Panc1 (cell line): ENCODE data around the gene GDF10. TPM values are rescaled to one million over a fixed set of nuclear protein-coding genes. Genes with fewer than 3 reads are reported as not detected.

Source experiments
- ATAC-seq: fragments of 200-7000 bp; cut with Tn5 transposase; 2 replicates; pipeline ENCODE4 v1.9.1; 2020; ENCODE audit warnings: mild to moderate bottlenecking, moderate library complexity
- BruUV-seq: library from RNA; stranded (reverse); fragments of 400-500 nt; replicated peaks from 2 replicates; lab custom pipeline; 2021; lab: Mats Ljungman, UMichigan
- CTCF ChIA-PET: fragments of 300-600 bp; sonication (Branson Sonifier 250); formaldehyde crosslinking; loops from one replicate; lab custom pipeline; 2022; ENCODE audit warnings: antibody characterized with exemption; lab: Charles Lee
- POLR2A ChIA-PET: fragments of 300-600 bp; sonication (Branson Sonifier 250); formaldehyde crosslinking; loops from one replicate; lab custom pipeline; 2022; ENCODE audit warnings: antibody characterized with exemption; lab: Charles Lee
- DNase-seq: peaks from one replicate; pipeline ENCODE4 v3.0.0-alpha.2; 2010; ENCODE audit warnings: low read depth, low spot score
- H3K27ac ChIP-seq: 2 replicates; pipeline ENCODE4 v1.5.1; 2011; ENCODE audit warnings: mild to moderate bottlenecking, low read length, inconsistent platforms
- H3K27me3 ChIP-seq: fragments of 200-500 bp; sonication (Bioruptor generic); 2 replicates; pipeline ENCODE4 v1.6.0; 2014; ENCODE audit warnings: low read length, inconsistent platforms; ENCODE audit not compliant: control insufficient read depth, insufficient read depth
- H3K36me3 ChIP-seq: fragments of 200-500 bp; sonication (Bioruptor generic); 2 replicates; pipeline ENCODE4 v1.5.1; 2014; ENCODE audit warnings: inconsistent platforms, mild to moderate bottlenecking, low read length, moderate library complexity; ENCODE audit not compliant: control insufficient read depth, insufficient read depth
- H3K4me1 ChIP-seq: 2 replicates; pipeline ENCODE4 v1.5.1; 2011; ENCODE audit warnings: inconsistent platforms, mild to moderate bottlenecking, low read length, moderate library complexity; ENCODE audit not compliant: control insufficient read depth, insufficient read depth
- H3K4me3 ChIP-seq, 2 experiments: 2 replicates each; pipeline ENCODE4 v1.5.1; 2011 to 2012; ENCODE audit warnings: low read depth in 2 of 2, low read length in 2 of 2, mild to moderate bottlenecking in 2 of 2, inconsistent platforms in 1 of 2, moderate library complexity in 1 of 2
- H3K9me3 ChIP-seq: fragments of 200-500 bp; sonication (Bioruptor generic); 2 replicates; pipeline ENCODE4 v1.5.1; 2014; ENCODE audit warnings: low read depth, mild to moderate bottlenecking, inconsistent platforms, low read length, moderate library complexity; ENCODE audit not compliant: control insufficient read depth, insufficient read depth
- POLR2AphosphoS5 ChIP-seq: IDR thresholded peaks from 2 replicates; pipeline ENCODE4 v1.6.1; 2012; ENCODE audit warnings: mild to moderate bottlenecking, low read depth, low read length, moderate library complexity
- SIN3A ChIP-seq: IDR thresholded peaks from 2 replicates; pipeline ENCODE4 v1.6.1; 2012; ENCODE audit warnings: low read depth, mild to moderate bottlenecking, low read length, moderate library complexity, borderline replicate concordance; ENCODE audit not compliant: insufficient read depth
- TCF7L2 ChIP-seq: IDR thresholded peaks from 2 replicates; pipeline ENCODE4 v1.6.1; 2011; ENCODE audit warnings: mild to moderate bottlenecking, low read depth, low read length, inconsistent platforms
- in situ Hi-C: cut with HindIII; loops from 2 replicates; pipeline ENCODE4 v1.10.0; 2016; ENCODE audit warnings: low sequenced_read_pairs, low pct_unique_long_range_greater_than_20kb
- intact Hi-C: fragments of 100-400 bp; cut with micrococcal nuclease; formaldehyde crosslinking; loops from one replicate; pipeline ENCODE4 v1.10.0; 2022; ENCODE audit not compliant: unreplicated experiment
- total RNA-seq: library from RNA; stranded (reverse); gene quantifications from one replicate; pipeline ENCODE4 v1.2.1, GENCODE V29; 2021; ENCODE audit not compliant: unreplicated experiment
- TF ChIP-seq, protein P1 (sequence below): fragments of 450-650 bp; IDR thresholded peaks from 2 replicates; pipeline ENCODE4 v1.5.1; 2017; ENCODE audit warnings: mild to moderate bottlenecking
- TF ChIP-seq, protein P2 (sequence below), 2 experiments: IDR thresholded peaks; 2 replicates each; pipeline ENCODE4 v1.6.1; 2011 to 2012; ENCODE audit warnings: low read depth in 2 of 2, control low read depth in 1 of 2, low read length in 1 of 2, mild to moderate bottlenecking in 1 of 2, moderate library complexity in 1 of 2; ENCODE audit not compliant: insufficient read depth in 1 of 2

The GDF10 gene
- total RNA-seq, 1 experiment from 2014 or later = 1.2 TPM

DNA sequence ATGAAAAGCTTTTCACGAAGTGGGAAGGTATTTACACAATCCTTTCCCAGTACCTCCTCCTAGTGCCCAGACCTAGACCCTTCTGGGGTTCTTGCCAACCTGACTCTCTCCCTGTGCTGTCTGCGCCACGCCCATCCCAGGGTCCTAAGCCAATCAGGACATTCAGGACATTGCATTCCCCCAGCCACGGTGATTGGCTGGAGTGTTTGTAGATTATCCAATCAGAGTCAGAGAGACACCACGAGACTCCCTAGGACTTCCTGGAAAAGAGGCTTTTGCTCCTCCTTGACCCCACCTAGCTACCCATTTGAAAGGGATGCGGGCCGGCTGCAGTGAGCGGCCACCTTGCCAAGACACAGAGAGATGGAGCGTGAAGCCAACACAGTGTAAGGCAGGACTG lies 18.7 kb downstream of the GDF10 start:
- BruUV-seq = no TSS peak
- Histone ChIP-seq H3K9me3 (no peaks in the 10 kb centered on the region), H3K27me3 (no peaks in the 10 kb centered on the region; the same call in 1 of the 2 replicates), H3K27ac (no peak overlapping the region), H3K4me3 (no peak overlapping the region), H3K4me1 (no peaks in the 10 kb centered on the region), H3K36me3 (no peaks in the 10 kb centered on the region)
- DNase-seq = no peak
- ChIA-PET CTCF (no interaction called here), POLR2A (no interaction called here)
- no peak for TF ChIP-seq POLR2AphosphoS5
- TF ChIP-seq, protein P1, sequence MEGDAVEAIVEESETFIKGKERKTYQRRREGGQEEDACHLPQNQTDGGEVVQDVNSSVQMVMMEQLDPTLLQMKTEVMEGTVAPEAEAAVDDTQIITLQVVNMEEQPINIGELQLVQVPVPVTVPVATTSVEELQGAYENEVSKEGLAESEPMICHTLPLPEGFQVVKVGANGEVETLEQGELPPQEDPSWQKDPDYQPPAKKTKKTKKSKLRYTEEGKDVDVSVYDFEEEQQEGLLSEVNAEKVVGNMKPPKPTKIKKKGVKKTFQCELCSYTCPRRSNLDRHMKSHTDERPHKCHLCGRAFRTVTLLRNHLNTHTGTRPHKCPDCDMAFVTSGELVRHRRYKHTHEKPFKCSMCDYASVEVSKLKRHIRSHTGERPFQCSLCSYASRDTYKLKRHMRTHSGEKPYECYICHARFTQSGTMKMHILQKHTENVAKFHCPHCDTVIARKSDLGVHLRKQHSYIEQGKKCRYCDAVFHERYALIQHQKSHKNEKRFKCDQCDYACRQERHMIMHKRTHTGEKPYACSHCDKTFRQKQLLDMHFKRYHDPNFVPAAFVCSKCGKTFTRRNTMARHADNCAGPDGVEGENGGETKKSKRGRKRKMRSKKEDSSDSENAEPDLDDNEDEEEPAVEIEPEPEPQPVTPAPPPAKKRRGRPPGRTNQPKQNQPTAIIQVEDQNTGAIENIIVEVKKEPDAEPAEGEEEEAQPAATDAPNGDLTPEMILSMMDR = no peak
- TF ChIP-seq TCF7L2 = no peak
- TF ChIP-seq SIN3A = no peak
- TF ChIP-seq, protein P2, sequence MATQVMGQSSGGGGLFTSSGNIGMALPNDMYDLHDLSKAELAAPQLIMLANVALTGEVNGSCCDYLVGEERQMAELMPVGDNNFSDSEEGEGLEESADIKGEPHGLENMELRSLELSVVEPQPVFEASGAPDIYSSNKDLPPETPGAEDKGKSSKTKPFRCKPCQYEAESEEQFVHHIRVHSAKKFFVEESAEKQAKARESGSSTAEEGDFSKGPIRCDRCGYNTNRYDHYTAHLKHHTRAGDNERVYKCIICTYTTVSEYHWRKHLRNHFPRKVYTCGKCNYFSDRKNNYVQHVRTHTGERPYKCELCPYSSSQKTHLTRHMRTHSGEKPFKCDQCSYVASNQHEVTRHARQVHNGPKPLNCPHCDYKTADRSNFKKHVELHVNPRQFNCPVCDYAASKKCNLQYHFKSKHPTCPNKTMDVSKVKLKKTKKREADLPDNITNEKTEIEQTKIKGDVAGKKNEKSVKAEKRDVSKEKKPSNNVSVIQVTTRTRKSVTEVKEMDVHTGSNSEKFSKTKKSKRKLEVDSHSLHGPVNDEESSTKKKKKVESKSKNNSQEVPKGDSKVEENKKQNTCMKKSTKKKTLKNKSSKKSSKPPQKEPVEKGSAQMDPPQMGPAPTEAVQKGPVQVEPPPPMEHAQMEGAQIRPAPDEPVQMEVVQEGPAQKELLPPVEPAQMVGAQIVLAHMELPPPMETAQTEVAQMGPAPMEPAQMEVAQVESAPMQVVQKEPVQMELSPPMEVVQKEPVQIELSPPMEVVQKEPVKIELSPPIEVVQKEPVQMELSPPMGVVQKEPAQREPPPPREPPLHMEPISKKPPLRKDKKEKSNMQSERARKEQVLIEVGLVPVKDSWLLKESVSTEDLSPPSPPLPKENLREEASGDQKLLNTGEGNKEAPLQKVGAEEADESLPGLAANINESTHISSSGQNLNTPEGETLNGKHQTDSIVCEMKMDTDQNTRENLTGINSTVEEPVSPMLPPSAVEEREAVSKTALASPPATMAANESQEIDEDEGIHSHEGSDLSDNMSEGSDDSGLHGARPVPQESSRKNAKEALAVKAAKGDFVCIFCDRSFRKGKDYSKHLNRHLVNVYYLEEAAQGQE (IDR thresholded peaks at IDR 0.05; ENCODE audit: insufficient read depth in 1 of 2, low read depth in 2 of 2, low read length in 1 of 2) = no peak
- intact Hi-C loops = no loop called here
- in situ Hi-C loops = no loop called here
- ATAC-seq = no peak

DNA sequence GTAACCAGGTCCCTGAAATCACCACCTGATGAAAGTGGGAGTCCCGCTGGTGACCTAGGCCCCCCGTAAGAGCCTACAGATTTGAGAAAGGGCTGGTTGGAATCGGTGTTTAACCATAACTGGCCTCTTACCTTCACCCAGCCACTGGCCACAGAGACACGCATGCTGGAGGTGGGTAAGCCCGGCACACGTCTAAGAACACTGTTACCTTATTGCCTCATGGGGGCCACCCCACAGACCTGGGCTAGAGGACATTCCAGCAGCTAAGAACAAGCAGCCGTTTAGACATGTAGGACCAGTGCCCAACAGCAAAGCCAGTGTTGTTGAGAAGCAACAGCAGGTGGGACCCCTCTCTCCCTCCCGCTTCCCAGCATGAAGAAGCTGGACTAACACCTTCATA lies 19.8 kb downstream of the GDF10 start:
- TF ChIP-seq SIN3A (no peak), POLR2AphosphoS5 (no peak), TCF7L2 (no peak)
- TF ChIP-seq, protein P1 = no peak
- TF ChIP-seq, protein P2 (IDR thresholded peaks at IDR 0.05; ENCODE audit: insufficient read depth in 1 of 2, low read depth in 2 of 2, low read length in 1 of 2) = no peak
- Histone ChIP-seq H3K4me3 (no peak overlapping the region), H3K4me1 (no peaks in the 10 kb centered on the region), H3K9me3 (no peaks in the 10 kb centered on the region), H3K36me3 (no peaks in the 10 kb centered on the region), H3K27me3 (peaks cover 6% of the 10 kb centered on the region; the same call in 1 of the 2 replicates), H3K27ac (no peak overlapping the region)
- ChIA-PET CTCF (no interaction called here), POLR2A (no interaction called here)
- DNase-seq (no peak), ATAC-seq (no peak)
- intact Hi-C loops (no loop called here), in situ Hi-C loops (no loop called here)
- no TSS peak for BruUV-seq
